GM19023 (cell line): Measurements from ENCODE around the gene GADL1.

Experiments
- ATAC-seq: cut with Tn5 transposase; IDR thresholded peaks from one replicate; pipeline ENCODE4 v1.9.1; 2021; ENCODE audit warnings: mild to moderate bottlenecking, moderate library complexity; ENCODE audit not compliant: unreplicated experiment

Gene GADL1

DNA sequence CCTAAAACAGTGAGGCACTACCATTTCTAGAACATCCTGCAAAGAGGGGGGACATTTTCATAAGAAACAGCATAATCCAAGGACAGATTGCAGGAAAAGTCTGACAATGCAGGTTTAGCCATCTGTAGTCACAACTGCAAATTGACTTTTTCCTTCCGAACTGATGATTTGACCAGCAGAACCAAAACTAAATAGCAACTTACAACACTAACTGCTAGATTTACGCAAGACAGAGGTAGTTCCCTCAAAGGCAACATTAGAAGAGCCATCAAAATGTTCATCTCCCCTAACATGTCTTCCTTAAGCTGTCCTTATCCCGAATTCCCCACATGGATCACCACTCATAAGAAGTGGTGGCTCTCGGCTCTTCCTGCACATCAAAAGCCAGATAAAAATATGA is 129.6 kb downstream of the GADL1 start:
- ATAC-seq = no peak

- no peak for ATAC-seq
Measured at GRCh38 chr3:30764281-30764680, 130.2 kb downstream of the GADL1 start.

GRCh38 chr3:30761374-30761773 is 133.1 kb downstream of the GADL1 start:
- ATAC-seq = no peak

GRCh38 chr3:30760737-30761136 is 133.7 kb downstream of the GADL1 start:
- no peak for ATAC-seq

DNA sequence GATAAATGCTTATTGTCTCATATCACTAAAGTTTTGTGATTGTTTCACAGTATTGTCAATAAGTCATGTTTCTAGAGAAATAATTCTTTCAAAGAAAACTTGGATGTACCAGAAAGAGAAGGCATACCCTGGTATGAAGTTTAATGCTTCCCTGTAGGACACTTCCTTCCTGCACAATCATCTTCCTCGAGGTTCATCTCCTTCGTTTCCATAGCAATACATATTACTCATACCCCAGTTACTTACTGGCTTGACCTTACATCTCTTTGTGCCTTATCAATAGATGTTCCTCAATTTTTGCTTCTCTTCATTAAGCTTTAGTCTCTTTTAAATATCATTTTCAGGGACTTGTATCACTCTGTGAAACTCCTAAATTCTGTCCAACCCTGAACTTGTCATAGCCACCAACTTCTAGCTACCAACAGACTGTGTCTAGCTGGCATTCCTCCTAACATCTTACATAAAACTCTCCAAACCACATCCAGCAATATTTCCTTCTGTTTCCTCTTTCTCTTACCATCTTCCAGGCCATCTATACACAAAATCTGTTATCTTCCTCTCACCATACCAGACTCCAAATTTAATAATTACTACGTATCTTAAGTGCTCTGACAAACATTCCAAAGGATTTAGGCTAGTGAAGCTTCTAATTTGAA is 134.3 kb downstream of the GADL1 start:
- no peak for ATAC-seq

GRCh38 chr3:30756218-30756617 is 138.2 kb downstream of the GADL1 start:
- no peak for ATAC-seq

DNA sequence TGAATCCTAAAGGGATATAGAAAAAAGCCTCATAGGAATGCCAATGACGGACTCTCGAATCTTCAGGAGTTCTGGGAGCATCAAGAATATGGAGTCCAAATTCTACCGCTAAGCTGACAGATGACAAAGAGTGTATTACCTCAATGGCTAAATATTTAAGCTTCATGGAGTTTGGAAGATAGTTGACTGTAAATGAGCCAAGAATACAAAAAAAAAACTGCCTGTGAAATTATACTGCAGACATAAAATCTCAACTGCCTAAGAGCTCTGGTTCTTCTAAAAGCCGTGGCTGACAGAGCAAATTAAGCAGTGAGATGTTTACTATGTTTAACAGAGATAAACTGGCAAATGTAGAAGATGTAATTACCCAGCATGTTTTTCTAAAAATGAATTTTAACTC is 140.0 kb downstream of the GADL1 start:
- no peak for ATAC-seq

GRCh38 chr3:30753766-30754165 is 140.7 kb downstream of the GADL1 start:
- no peak for ATAC-seq

GRCh38 chr3:30752970-30753369 is 141.5 kb downstream of the GADL1 start:
- no peak for ATAC-seq

DNA sequence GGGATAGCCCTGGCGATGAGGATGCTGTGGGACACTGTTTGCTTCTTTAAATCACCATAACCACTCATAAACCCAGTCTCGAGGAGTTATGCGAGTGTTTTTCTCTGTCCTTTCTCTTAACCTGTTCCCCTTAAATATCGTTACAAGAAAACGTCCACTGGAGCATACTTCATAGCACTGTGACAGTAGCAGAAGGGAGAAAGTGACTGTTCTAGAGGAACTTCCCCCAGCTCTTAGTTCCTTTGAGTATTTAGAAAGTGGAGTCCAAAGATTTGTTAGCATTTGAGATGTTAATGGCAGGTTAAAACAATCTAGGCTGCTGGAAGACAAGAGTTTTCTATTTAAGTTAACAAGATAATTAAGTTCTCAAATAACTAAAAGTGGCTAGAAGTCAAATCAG is 142.0 kb downstream of the GADL1 start:
- no peak for ATAC-seq

DNA sequence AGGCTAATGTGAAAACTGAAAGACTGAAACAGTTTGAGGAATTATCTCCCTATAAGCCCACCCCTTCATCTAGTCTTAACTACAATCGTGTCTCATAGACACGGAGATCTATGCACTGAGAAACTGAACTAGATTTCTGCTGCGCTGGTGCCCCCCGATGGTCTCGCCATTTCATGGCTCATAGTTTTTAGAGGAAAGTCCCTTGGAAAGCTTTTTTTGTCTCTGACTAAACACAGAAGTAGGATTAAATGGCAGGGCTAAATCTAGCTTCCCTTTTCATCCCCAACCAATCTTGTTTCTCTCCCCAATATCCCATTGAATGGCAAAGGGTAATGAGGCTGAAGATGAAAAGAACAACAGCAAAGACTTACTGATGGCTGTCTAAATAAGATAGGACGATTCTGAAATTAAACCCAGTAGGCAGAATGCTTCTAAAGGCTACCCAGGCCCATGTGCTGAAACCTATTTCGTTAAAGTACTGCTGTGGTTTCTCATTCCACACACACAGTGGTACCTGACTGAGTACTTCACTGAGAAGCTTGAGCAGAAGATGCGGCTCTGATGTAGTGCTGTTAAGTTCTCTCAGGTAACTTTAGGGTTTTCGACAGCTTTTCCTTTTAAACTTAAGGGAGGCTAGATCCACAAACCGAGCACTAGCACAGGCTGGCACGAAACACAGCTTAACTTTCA is 142.7 kb downstream of the GADL1 start:
- peak; percentile 60 for ATAC-seq

- ATAC-seq = no peak
Measured at GRCh38 chr3:30750967-30751366, 143.5 kb downstream of the GADL1 start.

DNA sequence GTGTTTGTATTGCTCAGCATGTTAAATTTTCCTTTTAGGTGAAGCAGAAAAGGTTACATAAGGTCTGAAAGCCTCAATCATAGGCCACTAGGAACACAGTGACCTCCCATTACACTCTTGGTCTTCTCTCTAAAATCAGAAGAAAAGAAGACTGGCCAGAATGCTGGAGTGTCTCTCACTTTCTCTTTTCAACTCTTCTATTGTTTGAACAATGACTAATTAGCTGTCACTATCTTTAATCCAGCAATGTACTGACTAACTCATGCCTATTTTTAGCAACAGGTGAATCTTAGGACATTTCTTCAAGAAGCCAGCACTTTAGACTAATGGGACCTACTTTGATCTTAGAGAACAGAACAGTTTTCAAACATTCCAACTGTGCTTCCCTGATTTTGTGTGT is 145.2 kb downstream of the GADL1 start:
- no peak for ATAC-seq

DNA sequence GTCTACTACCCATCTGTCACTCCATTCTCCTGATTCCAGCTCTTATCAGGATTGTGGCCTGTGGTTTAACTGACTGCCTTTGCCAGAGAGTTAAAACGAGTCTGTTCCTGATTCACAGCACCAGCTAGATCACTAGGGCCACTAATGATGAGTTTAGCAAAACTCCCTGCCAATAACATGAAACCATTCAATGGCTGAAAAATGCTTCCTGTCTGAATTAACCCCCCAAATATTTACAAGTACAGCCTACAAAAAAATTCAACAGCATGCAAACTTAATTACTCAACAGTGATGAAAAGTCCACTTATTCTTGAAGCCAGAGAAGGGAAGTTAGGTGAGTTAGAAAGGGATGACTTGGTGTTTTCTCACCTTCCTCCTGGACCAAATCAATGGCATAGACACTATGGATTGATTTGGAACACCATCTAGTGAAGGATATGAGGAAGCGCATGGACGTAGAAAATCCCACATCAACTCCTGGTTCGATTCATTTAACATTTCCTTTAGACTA is 146.6 kb downstream of the GADL1 start:
- ATAC-seq = no peak

DNA sequence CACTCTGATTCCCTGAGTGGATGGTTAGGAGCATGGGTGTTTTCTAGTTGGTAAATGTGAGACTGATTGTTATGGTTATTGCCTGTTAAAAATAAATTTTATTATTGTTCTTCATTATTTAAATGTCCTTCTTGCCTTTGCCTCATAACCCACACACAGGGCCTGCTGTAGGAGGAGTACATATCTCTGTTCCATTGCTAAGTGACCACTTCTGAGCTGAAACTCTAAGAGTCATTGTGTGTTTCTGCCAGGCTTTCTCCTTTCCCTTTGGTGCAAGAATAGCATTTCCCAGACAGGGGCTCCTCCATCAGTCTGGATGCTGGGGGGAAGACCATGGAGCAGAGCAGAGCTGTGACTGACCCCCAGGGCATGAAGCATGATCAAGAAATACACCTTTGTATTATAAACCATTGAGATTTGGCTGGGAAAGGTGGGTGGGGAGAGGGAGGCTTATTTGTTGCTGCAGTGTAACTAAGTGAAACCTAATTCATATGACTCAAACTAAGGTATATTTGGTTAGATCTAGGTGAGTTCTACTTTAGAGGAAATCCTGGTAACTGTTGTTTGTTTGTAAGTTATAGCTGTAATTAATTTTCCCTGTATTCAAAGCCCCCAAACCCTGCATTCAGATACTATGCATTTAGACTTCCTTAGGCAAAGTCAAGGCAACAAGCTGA is 150.7 kb downstream of the GADL1 start:
- no peak for ATAC-seq

DNA sequence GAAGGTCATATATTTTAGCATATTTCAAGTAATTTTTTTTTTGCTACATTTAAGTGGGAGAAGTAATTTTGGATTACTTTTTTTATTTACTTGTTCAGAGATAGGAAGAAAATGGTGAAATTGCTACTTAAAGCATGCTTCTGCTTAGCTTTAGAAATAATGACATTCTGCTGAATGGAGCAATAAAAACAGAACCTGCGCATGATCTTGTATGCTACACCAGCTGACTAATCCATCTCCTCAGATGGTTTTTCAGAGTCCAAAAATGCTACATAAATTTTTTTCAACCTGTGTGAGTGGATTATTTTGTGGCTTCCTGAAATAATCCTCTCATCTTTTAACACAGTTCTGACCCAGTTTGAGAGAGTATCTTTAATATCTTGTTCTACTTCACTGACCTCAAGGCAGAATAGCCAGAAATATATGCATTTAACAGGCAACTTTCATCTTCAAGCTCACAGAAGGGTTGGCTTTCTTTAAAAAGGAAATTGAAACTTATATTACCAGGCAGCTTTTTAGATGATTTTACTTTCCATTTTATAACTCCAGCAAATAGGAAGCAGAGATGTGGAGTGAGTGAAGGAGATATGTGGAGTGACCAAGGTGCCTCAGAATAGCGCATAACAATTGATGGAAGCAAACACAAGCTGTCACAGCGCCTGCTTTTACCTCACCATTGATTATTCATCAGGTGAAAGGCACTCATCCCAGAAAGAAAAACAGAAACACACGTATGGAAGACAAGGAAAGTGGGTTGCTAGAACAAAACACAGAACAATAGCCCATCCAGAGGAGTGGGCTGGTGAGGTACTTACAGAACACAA is 151.5 kb downstream of the GADL1 start:
- no peak for ATAC-seq

GRCh38 chr3:30741889-30742288 is 152.6 kb downstream of the GADL1 start:
- ATAC-seq = no peak

- ATAC-seq = no peak
Measured at GRCh38 chr3:30738605-30739004, 155.9 kb downstream of the GADL1 start.

DNA sequence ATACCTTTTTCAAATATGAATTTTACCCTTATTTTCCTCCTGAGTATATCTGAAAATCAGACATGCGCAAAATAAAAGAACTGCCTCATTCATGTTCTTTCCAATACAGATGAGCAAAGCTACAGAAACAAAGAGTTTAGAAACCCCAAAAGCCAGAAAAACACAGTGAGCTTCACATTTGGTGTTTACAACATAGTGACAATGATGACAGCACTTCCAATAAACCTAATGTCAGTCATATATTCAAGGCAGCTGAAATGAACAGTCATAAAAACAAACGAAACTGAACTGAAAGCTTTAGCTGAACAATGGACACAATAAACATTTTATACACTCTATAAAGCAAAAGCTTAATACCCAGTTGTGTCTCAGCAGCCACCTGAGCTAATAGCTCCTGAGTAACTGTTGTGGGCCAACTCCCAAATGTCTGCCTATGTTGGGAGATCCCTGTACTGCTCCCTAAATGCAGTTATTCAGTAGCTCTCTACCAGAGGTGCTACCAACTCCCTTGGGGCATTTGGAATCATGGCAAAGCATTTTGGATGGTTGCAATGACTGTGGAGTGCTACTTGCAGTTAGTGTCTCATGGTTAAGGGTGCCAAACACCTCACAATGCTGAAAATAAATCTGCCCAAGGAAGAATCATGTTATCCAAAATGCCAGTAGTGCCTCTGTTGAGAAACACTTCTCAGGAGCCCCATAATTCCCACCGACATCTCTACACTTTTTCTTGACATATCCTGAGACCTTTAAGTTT is 156.5 kb downstream of the GADL1 start:
- no peak for ATAC-seq

- no peak for ATAC-seq
Measured at GRCh38 chr3:30733696-30734095, 160.8 kb downstream of the GADL1 start.
